Right lobe of liver (tissue), 6 donors: Measurements from ENCODE around the gene CD226. TPM values are rescaled to one million over a fixed set of nuclear protein-coding genes. Genes with fewer than 3 reads are reported as not detected.

Source experiments
- ATAC-seq, 4 donors: fragments of 200-7000 bp; cut with Tn5 transposase; one replicate each; pipeline ENCODE4 v1.9.1; 2020; ENCODE audit warnings: mild to moderate bottlenecking in 4 of 4, moderate library complexity in 4 of 4
- DNase-seq, 3 donors: peaks; one replicate each; pipeline ENCODE4 v3.0.0-alpha.2; 2020
- H3K27ac ChIP-seq, 3 donors: fragments of 200-600 bp; one replicate each; pipeline ENCODE4 v1.8.0; 2022
- H3K27me3 ChIP-seq, 2 donors: fragments of 200-600 bp; one replicate each; pipeline ENCODE4 v1.8.0; 2022
- H3K36me3 ChIP-seq, 4 donors: fragments of 200-600 bp; sonication (generic) in 1 of 4; one replicate each; pipeline versions ENCODE4 v1.5.1 to v1.8.0; 2017 to 2022; ENCODE audit warnings: control low read depth in 1 of 4
- H3K4me1 ChIP-seq, 4 donors: fragments of 200-600 bp; sonication (generic) in 1 of 4; one replicate each; pipeline versions ENCODE4 v1.5.1 to v1.8.0; 2017 to 2022; ENCODE audit warnings: control low read depth in 1 of 4
- H3K4me3 ChIP-seq, 3 donors: fragments of 200-600 bp; one replicate each; pipeline ENCODE4 v1.8.0; 2022
- H3K9me3 ChIP-seq, 4 donors: fragments of 200-600 bp; sonication (generic) in 1 of 4; one replicate each; pipeline versions ENCODE4 v1.5.1 to v1.8.0; 2017 to 2022; ENCODE audit warnings: control low read depth in 1 of 4
- POLR2A ChIP-seq: fragments of 450-650 bp; IDR thresholded peaks from one replicate; pipeline ENCODE4 v1.6.1; 2017; ENCODE audit warnings: antibody characterized with exemption, mild to moderate bottlenecking
- WGBS: methylation state at CpG from one replicate; pipeline ENCODE4 v1.1.6; 2018; ENCODE audit warnings: low coverage, low lambda C conversion rate; ENCODE audit not compliant: insufficient coverage; ENCODE audit errors: missing lambda C conversion rate; 5-methylcytosine and 5-hydroxymethylcytosine counted together
- intact Hi-C, 2 donors: fragments of 100-400 bp; cut with DNase I; formaldehyde crosslinking; loops; one replicate each; pipeline versions ENCODE4 v1.11.2 to v1.14.1; 2022
- total RNA-seq, 6 experiments: library from RNA; depleted of rRNA in 2 of 6; stranded (reverse); fragments of >200 nt in 2 of 6; fragmentation: NEBNext Ultra II Directional in 3 of 6; extraction: Animal tissue kit (Norgen Biotek cat#: 25700) in 3 of 6; gene quantifications; one replicate each; pipeline versions ENCODE4 v1.1.0 to v1.2.4, GENCODE V29; 2016 to 2023
- TF ChIP-seq, protein P1 (sequence below), 4 donors: fragments of 200-600 bp in 3 of 4; fragments of 450-650 bp in 1 of 4; IDR thresholded peaks; one replicate each; pipeline versions ENCODE4 v1.5.1 to v1.8.0; 2016 to 2022; ENCODE audit warnings: antibody characterized with exemption in 4 of 4, mild to moderate bottlenecking in 2 of 4
- donor health status: DM: no; HTN: yes; CAD: no.
- donor health status: DM: no; HTN: no; CAD: no.
- donor health status: DM: no; HTN: no; CAD: no.
- donor health status: DM: no; HTN: yes; CAD: no.
- donor health status: DM: no; HTN: yes; CAD: no.

Gene CD226
- total RNA-seq, 6 experiments from 2014 or later = 0.68 to 3.8 (median 2.1) TPM

DNA sequence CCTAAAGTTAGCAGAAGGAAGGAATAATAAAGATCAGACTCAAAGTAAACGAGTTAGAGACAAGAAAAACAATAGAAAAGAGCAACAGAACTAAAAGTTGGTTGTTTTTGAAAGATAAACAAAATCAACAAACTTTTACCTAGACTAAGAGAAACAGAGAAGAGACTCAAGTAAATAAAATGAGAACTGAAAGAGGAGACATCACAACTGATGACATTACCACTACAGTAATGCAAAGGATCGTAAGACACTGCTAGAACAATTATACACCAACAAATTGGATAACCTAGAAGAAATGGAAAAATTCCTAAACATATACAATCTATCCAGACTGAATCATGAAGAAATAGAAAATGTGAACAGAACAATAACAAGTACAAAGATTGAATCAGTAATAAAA lies 139.3 kb downstream of the CD226 start:
- Histone ChIP-seq H3K9me3 (no peaks in the 10 kb centered on the region), H3K27me3 (no peaks in the 10 kb centered on the region), H3K4me1 (no peaks in the 10 kb centered on the region), H3K27ac (no peak overlapping the region), H3K36me3 (no peaks in the 10 kb centered on the region), H3K4me3 (no peak overlapping the region)
- DNase-seq (no peak), ATAC-seq (no peak)
- intact Hi-C loops = no loop called here
- 45% methylated on average over 2 of the region's 2 CpGs for WGBS
- TF ChIP-seq, protein P1, sequence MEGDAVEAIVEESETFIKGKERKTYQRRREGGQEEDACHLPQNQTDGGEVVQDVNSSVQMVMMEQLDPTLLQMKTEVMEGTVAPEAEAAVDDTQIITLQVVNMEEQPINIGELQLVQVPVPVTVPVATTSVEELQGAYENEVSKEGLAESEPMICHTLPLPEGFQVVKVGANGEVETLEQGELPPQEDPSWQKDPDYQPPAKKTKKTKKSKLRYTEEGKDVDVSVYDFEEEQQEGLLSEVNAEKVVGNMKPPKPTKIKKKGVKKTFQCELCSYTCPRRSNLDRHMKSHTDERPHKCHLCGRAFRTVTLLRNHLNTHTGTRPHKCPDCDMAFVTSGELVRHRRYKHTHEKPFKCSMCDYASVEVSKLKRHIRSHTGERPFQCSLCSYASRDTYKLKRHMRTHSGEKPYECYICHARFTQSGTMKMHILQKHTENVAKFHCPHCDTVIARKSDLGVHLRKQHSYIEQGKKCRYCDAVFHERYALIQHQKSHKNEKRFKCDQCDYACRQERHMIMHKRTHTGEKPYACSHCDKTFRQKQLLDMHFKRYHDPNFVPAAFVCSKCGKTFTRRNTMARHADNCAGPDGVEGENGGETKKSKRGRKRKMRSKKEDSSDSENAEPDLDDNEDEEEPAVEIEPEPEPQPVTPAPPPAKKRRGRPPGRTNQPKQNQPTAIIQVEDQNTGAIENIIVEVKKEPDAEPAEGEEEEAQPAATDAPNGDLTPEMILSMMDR (IDR thresholded peaks at IDR 0.05) = no peak
- no peak for TF ChIP-seq POLR2A

DNA sequence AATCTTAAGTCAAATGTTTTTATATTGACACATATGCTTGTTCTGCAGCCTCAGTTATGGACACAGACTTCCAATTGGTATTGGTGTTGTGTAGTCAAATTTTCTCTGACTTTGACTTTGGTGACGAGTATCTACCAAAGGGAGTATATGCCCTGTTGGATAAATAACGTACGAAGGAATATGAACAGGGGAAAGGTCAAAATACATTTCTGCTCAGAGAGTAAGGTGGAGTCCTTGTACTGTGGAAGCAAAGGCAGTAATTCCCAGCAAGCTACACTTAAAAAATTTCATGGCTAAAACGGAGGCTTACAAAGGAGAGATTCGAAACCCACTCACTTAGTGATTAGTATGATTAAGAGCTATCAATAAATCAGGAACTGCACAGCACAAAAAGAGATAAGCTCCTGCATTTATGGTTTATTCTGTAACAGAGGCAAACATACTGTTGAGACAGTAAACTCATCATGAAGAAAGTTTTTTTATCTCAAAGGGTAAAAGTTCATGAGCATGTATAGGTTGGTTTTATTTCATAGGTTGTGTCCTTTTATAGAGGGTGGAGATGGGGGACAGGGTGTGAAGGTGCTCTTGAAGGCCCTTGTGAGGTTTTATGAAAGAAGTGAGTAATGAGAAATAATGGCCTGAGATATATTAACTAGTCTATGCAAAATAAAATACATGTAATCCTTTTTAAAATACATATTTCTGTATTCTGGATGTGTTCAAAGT lies 142.7 kb downstream of the CD226 start:
- H3K9me3 ChIP-seq = no peaks in the 10 kb centered on the region
- TF ChIP-seq, protein P1 (IDR thresholded peaks at IDR 0.05) = no peak
- TF ChIP-seq POLR2A = no peak
- no peak overlapping the region for H3K4me3 ChIP-seq
- no peaks in the 10 kb centered on the region for H3K27me3 ChIP-seq
- ATAC-seq (no peak), DNase-seq (no peak)
- no peak overlapping the region for H3K27ac ChIP-seq
- WGBS = 70% methylated on average over 5 of the region's 5 CpGs
- no peaks in the 10 kb centered on the region for H3K36me3 ChIP-seq
- intact Hi-C loops = no loop called here
- H3K4me1 ChIP-seq = no peaks in the 10 kb centered on the region
